ENCODE results near the gene PNMA1. TPM values are rescaled to one million over a fixed set of nuclear protein-coding genes. Genes with fewer than 3 reads are reported as not detected.

PNMA1 gene
- total RNA-seq, 4 donors from 2014 or later: 4.6 to 8.5 (median 6.6) TPM

Small RNA genes within 50 kb of the gene (microRNA-seq; reads per million reads assigned to microRNA genes)
- 0 reads per million in 2 donors for gene MIR4505 (ENCODE audit: borderline number of aligned reads in 1 of 2, borderline replicate concordance in 2 of 2)

Other genes with a start within 250 kb of the PNMA1 start
- 10 to 100 TPM; 14.8 to 23.3 (median 16.9) TPM for gene RIOX1, start 223.5 kb downstream of the PNMA1 start, total RNA-seq
- gene ACOT1, start 177.2 kb downstream of the PNMA1 start, total RNA-seq: 10 to 100 TPM in 3 of 4 donors, 1 to 10 TPM in 1; 5.7 to 33.4 (median 14.6) TPM
- gene HEATR4, start 155.4 kb downstream of the PNMA1 start, total RNA-seq: under 1 TPM; 0.08 to 0.98 (median 0.48) TPM
- gene ACOT2, start 145.2 kb downstream of the PNMA1 start, total RNA-seq: 10 to 100 TPM; 15.7 to 30.7 (median 21.1) TPM
- 1 to 10 TPM in 3 of 4 donors, under 1 TPM in 1; 0.53 to 2.7 (median 1.4) TPM for gene ACOT4, start 122.5 kb downstream of the PNMA1 start, total RNA-seq
- under 1 TPM in 1 of 4 donors, not detected in 3; 0.45 TPM for gene ACOT6, start 101.9 kb downstream of the PNMA1 start, total RNA-seq
- 1 to 10 TPM; 1.3 to 5.4 (median 3.1) TPM for gene DNAL1, start 69.4 kb downstream of the PNMA1 start, total RNA-seq
- 10 to 100 TPM in 1 of 4 donors, 1 to 10 TPM in 3; 4.2 to 13.5 (median 8.3) TPM for gene PTGR2, start 137.4 kb upstream of the PNMA1 start, total RNA-seq
- 10 to 100 TPM; 38.7 to 55.3 (median 50.5) TPM for gene ZNF410, start 172.5 kb upstream of the PNMA1 start, total RNA-seq
- 1 to 10 TPM; 1.7 to 3.8 (median 3.2) TPM for gene FAM161B, start 235.7 kb upstream of the PNMA1 start, total RNA-seq
- gene COQ6, start 235.9 kb upstream of the PNMA1 start, total RNA-seq: 10 to 100 TPM; 20.9 to 42.7 (median 38.7) TPM